ENCODE measurements around the gene TRPM3. TPM values are rescaled to one million over a fixed set of nuclear protein-coding genes. Genes with fewer than 3 reads are reported as not detected.

TRPM3 gene
- total RNA-seq, 4 donors from 2014 or later = under 0.01 to 0.26 (median under 0.01) TPM

DNA sequence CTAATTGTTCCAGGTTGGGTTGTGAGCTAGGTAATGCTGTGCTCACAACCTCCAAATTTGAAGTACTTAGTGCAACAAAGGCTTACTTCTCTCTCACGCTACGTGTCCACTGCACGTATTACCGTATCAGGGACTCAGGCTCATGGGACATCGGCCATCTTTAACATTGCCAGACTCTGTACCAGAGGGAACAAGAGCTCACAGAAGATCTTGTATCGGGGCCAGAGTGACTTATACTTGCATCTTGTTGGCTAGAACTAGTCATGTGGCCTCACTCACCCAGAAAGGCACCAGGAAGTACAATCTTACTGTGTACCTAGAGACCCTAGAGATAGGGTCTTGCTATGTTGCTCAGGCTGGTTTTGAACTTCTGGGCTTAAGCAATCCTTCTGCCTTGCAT, 625.9 kb downstream of the TRPM3 start:
- 91 to 92% methylated on average over 6 of the region's 6 CpGs for WGBS, 2 donors
- Histone ChIP-seq H3K27ac (peak overlapping the region in 1 of 4 donors; percentile 15), H3K9me3 (no peaks in the 10 kb centered on the region), H3K27me3 (no peaks in the 10 kb centered on the region), H3K4me3 (no peak overlapping the region), H3K36me3 (no peaks in the 10 kb centered on the region), H3K4me1 (peaks cover 4 to 28% (median 10%) of the 10 kb centered on the region in 3 donors)
- TF ChIP-seq POLR2A (IDR thresholded peaks at IDR 0.05) = no peak
- no peak for TF ChIP-seq CTCF (IDR thresholded peaks at IDR 0.05)
- intact Hi-C loops (cut with DNase I) = no loop called here
- DNase-seq = no peak

DNA sequence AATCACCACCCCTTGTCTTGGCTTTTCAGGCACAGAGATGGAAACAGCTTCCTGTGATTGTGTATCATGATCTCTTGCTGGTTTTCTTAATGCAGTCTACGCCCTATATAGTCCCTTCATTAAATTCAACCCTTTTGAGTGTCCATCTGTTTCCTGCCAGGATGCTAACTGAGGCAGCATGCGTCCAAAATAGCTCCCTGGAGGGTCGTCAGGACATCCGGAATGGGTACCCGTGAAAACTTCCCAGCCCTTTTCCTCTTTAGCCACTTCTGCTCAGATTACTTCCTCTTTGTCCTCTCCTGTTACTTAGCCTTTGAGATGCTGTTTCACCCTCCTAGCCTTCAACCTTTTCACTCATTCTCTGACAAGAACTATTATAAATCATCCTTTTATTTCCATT, 627.2 kb downstream of the TRPM3 start:
- Histone ChIP-seq H3K27ac (peak overlapping the region in 3 of 4 donors; percentile 18 to 50 (median 41)), H3K4me3 (no peak overlapping the region), H3K36me3 (no peaks in the 10 kb centered on the region), H3K9me3 (no peaks in the 10 kb centered on the region), H3K4me1 (peaks cover 4 to 29% (median 10%) of the 10 kb centered on the region in 3 donors), H3K27me3 (no peaks in the 10 kb centered on the region)
- WGBS, 2 donors = 60 to 70% methylated on average over 5 of the region's 5 CpGs
- intact Hi-C loops (cut with DNase I) = loop anchor here (5.0 kb wide), 1 partner anchor 142 kb away; no protein-coding TSS in a partner anchor
- no peak for TF ChIP-seq CTCF (IDR thresholded peaks at IDR 0.05)
- TF ChIP-seq POLR2A (IDR thresholded peaks at IDR 0.05) = no peak
- DNase-seq = no peak

DNA sequence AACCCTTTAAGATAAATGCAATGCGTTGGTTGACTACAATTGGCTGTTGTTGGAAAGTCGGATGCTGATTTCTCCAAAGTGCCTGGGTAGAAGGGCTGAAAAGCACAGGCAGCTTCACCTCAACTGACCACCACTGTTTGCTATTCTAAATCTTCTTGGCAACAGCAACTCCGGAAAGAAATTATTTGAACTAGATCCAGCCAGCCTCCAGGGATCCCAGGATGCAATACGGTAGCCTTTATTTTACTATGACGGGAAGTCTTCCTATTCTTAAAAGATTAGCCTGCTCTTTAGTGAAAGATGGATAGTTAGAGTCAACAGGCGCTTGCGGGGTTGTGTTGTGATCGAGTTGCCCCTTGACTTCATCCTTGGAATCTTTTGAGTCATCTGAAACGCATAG, 628.4 kb downstream of the TRPM3 start:
- Histone ChIP-seq H3K36me3 (no peaks in the 10 kb centered on the region), H3K4me3 (no peak overlapping the region), H3K27me3 (no peaks in the 10 kb centered on the region), H3K27ac (peak overlapping the region in 2 of 4 donors; percentile 5 to 50), H3K4me1 (peaks cover 4 to 41% (median 20%) of the 10 kb centered on the region in 3 donors), H3K9me3 (no peaks in the 10 kb centered on the region)
- TF ChIP-seq CTCF (IDR thresholded peaks at IDR 0.05) (no peak), POLR2A (IDR thresholded peaks at IDR 0.05) (no peak)
- DNase-seq = no peak
- intact Hi-C loops (cut with DNase I) = loop anchor here (5.0 kb wide), 1 partner anchor 141 kb away; no protein-coding TSS in a partner anchor
- 62 to 74% methylated on average over 9 of the region's 9 CpGs for WGBS, 2 donors

DNA sequence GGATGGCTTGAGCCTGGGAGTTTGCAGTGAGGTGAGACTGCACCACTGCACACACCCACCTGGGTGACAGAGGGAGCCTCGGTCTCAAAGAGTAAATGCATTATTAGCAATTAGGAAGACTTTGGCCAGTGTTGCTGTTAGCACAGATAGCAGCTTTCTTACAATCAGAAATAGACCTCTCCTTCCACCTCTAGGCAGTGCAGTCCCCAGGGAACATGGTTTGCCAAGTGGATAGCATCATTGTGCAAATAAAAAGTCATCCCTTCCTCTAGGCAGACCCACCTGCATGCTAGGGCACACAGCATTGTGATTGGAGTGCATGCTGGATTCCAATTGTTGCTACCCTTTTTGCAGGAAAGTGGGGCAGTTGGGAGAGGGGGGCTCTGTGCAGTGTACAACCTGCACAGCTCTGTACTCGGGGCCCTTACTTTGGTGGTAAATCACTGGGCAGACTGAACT, 629.1 kb downstream of the TRPM3 start:
- no peak for DNase-seq
- H3K4me3 ChIP-seq = no peak overlapping the region
- no peaks in the 10 kb centered on the region for H3K9me3 ChIP-seq
- no peak overlapping the region for H3K27ac ChIP-seq
- no peak for TF ChIP-seq POLR2A (IDR thresholded peaks at IDR 0.05)
- no peak for TF ChIP-seq CTCF (IDR thresholded peaks at IDR 0.05)
- H3K4me1 ChIP-seq = peaks cover 4 to 45% (median 21%) of the 10 kb centered on the region in 3 donors
- H3K36me3 ChIP-seq = no peaks in the 10 kb centered on the region
- intact Hi-C loops (cut with DNase I) = loop anchor here (5.0 kb wide), 1 partner anchor 140 kb away; no protein-coding TSS in a partner anchor
- 55 to 68% methylated on average over 2 of the region's 2 CpGs for WGBS, 2 donors
- no peaks in the 10 kb centered on the region for H3K27me3 ChIP-seq

DNA sequence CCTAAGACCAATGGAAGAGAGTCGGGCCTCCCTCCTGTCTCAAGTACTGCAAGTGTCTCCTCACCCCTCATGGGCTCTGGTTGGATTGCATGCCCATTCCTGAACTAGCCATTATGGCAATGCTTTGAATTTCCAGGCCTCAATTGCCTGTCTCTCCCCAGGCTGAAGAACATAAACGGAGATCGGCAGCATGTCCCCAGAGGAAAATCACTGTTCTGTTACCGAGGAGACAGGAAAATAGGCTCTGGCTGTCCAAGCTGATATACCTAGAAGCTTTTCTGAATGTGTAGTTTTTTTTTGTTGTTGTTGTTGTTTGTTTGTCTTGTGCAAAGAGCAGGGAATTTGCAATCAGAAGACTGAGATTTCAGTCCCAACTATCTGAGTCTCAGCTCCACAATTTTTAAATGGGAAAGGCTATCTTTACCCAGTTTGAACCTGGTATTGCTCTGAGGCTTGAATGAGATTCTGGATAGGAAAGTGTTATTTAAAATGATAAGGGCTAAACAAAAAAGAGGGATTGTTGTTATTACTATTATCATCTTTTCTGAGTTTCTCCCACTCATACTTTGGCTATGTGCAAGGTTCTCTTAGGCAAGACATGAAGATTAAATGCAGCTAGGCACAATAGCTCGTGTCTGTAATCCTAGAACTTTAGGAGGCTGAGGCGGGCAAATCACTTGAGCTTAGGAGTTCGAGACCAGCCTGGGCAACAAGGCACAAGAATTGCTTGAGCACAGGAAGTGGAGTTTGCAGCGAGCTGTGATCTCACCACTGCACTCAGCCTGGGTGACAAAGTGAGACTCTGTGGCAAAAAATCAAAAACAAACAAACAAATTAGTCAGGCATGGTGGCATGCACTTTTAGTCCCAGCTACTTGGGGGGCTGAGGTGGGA, 629.7 kb downstream of the TRPM3 start:
- Histone ChIP-seq H3K36me3 (no peaks in the 10 kb centered on the region), H3K4me3 (no peak overlapping the region), H3K4me1 (peaks cover 4 to 46% (median 21%) of the 10 kb centered on the region in 3 donors), H3K27ac (no peak overlapping the region), H3K27me3 (no peaks in the 10 kb centered on the region), H3K9me3 (no peaks in the 10 kb centered on the region)
- intact Hi-C loops (cut with DNase I) = loop anchor here (5.0 kb wide), 1 partner anchor 139 kb away; no protein-coding TSS in a partner anchor
- DNase-seq = no peak
- TF ChIP-seq POLR2A (IDR thresholded peaks at IDR 0.05) (no peak), CTCF (IDR thresholded peaks at IDR 0.05) (no peak)
- WGBS, 2 donors = 73 to 77% methylated on average over 8 of the region's 8 CpGs

Data from esophagus squamous epithelium (tissue), 5 donors.